Measurements from ENCODE around the gene MARCHF9.

MARCHF9 gene

DNA sequence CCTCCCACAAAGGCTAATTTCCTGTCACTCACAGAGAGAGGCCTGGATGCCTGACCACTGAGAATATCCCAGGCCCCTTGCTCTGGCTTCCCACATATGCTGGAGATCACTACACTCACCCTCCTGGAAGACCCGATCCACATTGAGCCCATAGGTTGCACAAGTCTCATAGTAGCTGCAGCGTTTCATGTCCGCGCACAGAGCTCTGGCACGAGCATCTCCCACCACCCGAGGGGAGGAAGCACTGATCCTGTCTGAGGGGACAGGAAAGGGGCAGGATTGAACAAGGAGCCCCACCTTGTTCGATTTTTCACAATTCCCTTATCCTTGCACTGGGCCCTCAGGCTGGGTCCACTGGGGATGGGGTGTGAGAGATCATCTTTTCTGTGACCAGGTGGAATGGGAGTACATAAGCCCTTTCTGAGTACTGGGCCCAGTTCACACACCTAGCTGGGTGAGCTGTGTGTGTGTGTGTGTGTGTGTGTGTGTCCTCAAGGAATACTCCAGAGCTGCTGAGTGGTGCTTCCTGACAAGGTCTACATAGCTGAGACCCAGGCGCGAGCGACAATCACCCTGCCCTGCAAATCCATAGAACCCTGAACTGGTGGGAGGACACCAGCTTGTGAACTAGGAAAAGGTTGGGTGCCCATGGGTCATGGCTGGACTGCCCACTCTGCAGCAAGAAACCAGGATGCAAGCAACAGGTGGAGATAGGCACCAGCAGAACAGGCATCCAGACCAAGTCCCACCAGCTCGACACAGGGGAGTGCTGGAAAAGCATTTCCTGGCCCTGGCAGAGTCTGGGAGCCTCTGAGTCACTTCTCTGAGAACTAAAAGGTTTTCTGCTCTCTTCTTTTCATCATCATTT lies 21.9 kb upstream of the MARCHF9 start:
- Histone ChIP-seq H3K27ac (ENCODE audit: low read depth, low read length) (no peak overlapping the region), H3K9me3 (ENCODE audit: insufficient read depth, low read length) (no peaks in the 10 kb centered on the region), H3K4me2 (ENCODE audit: low read depth, low read length, poor library complexity, severe bottlenecking) (no peak overlapping the region), H3K36me3 (ENCODE audit: low read length) (peaks cover 3% of the 10 kb centered on the region; the same call in 1 of the 2 replicates), H3K79me2 (ENCODE audit: insufficient read depth, low read length) (no peaks in the 10 kb centered on the region), H3F3A (ENCODE audit: insufficient read depth) (no peaks in the 10 kb centered on the region), H3K4me3 (ENCODE audit: insufficient read depth, low read length, poor library complexity, severe bottlenecking) (no peak overlapping the region), H3K9me2 (replicated peaks; ENCODE audit: insufficient read depth, low read length) (no peaks in the 10 kb centered on the region), H2AFZ (ENCODE audit: low read depth, low read length, severe bottlenecking) (no peak overlapping the region), H4K20me1 (ENCODE audit: low read depth, low read length) (no peaks in the 10 kb centered on the region), H3K9ac (ENCODE audit: low read length) (no peak overlapping the region), H3K27me3 (ENCODE audit: low read length) (no peaks in the 10 kb centered on the region)
- TF ChIP-seq, protein P1, sequence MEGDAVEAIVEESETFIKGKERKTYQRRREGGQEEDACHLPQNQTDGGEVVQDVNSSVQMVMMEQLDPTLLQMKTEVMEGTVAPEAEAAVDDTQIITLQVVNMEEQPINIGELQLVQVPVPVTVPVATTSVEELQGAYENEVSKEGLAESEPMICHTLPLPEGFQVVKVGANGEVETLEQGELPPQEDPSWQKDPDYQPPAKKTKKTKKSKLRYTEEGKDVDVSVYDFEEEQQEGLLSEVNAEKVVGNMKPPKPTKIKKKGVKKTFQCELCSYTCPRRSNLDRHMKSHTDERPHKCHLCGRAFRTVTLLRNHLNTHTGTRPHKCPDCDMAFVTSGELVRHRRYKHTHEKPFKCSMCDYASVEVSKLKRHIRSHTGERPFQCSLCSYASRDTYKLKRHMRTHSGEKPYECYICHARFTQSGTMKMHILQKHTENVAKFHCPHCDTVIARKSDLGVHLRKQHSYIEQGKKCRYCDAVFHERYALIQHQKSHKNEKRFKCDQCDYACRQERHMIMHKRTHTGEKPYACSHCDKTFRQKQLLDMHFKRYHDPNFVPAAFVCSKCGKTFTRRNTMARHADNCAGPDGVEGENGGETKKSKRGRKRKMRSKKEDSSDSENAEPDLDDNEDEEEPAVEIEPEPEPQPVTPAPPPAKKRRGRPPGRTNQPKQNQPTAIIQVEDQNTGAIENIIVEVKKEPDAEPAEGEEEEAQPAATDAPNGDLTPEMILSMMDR (IDR thresholded peaks at IDR 0.05; ENCODE audit: insufficient read depth, low read length, poor library complexity, severe bottlenecking): no peak
- TF ChIP-seq EZH2phosphoT487 (conservative IDR thresholded peaks at IDR 0.05; ENCODE audit: low read length): no peak

- no peaks in the 10 kb centered on the region for H4K20me1 ChIP-seq (ENCODE audit: low read depth, low read length)
- H3K79me2 ChIP-seq (ENCODE audit: insufficient read depth, low read length): peaks cover under 1% of the 10 kb centered on the region; the same call in 1 of the 2 replicates
- H3F3A ChIP-seq (ENCODE audit: insufficient read depth): no peaks in the 10 kb centered on the region
- no peak overlapping the region for H3K4me2 ChIP-seq (ENCODE audit: low read depth, low read length, poor library complexity, severe bottlenecking)
- no peak for TF ChIP-seq EZH2phosphoT487 (conservative IDR thresholded peaks at IDR 0.05; ENCODE audit: low read length)
- TF ChIP-seq, protein P1 (IDR thresholded peaks at IDR 0.05; ENCODE audit: insufficient read depth, low read length, poor library complexity, severe bottlenecking): no peak
- H3K27me3 ChIP-seq (ENCODE audit: low read length): no peaks in the 10 kb centered on the region
- peaks cover 3% of the 10 kb centered on the region; the same call in 1 of the 2 replicates for H3K36me3 ChIP-seq (ENCODE audit: low read length)
- no peak overlapping the region for H3K27ac ChIP-seq (ENCODE audit: low read depth, low read length)
- no peaks in the 10 kb centered on the region for H3K9me3 ChIP-seq (ENCODE audit: insufficient read depth, low read length)
- H3K9me2 ChIP-seq (replicated peaks; ENCODE audit: insufficient read depth, low read length): no peaks in the 10 kb centered on the region
- H2AFZ ChIP-seq (ENCODE audit: low read depth, low read length, severe bottlenecking): no peak overlapping the region
- H3K9ac ChIP-seq (ENCODE audit: low read length): no peak overlapping the region
- H3K4me3 ChIP-seq (ENCODE audit: insufficient read depth, low read length, poor library complexity, severe bottlenecking): no peak overlapping the region
Measured at GRCh38 chr12:57733928-57734327, 21.0 kb upstream of the MARCHF9 start.

GRCh38 chr12:57734591-57734990 lies 20.3 kb upstream of the MARCHF9 start:
- H3K27me3 ChIP-seq (ENCODE audit: low read length): no peaks in the 10 kb centered on the region
- no peak overlapping the region for H3K4me2 ChIP-seq (ENCODE audit: low read depth, low read length, poor library complexity, severe bottlenecking)
- peaks cover 3% of the 10 kb centered on the region; the same call in 1 of the 2 replicates for H3K36me3 ChIP-seq (ENCODE audit: low read length)
- TF ChIP-seq, protein P1 (IDR thresholded peaks at IDR 0.05; ENCODE audit: insufficient read depth, low read length, poor library complexity, severe bottlenecking): no peak
- TF ChIP-seq EZH2phosphoT487 (conservative IDR thresholded peaks at IDR 0.05; ENCODE audit: low read length): no peak
- no peak overlapping the region for H3K27ac ChIP-seq (ENCODE audit: low read depth, low read length)
- H3K79me2 ChIP-seq (ENCODE audit: insufficient read depth, low read length): peaks cover 7% of the 10 kb centered on the region
- no peaks in the 10 kb centered on the region for H4K20me1 ChIP-seq (ENCODE audit: low read depth, low read length)
- H2AFZ ChIP-seq (ENCODE audit: low read depth, low read length, severe bottlenecking): no peak overlapping the region
- no peak overlapping the region for H3K9ac ChIP-seq (ENCODE audit: low read length)
- H3K9me3 ChIP-seq (ENCODE audit: insufficient read depth, low read length): no peaks in the 10 kb centered on the region
- H3K9me2 ChIP-seq (replicated peaks; ENCODE audit: insufficient read depth, low read length): no peaks in the 10 kb centered on the region
- no peaks in the 10 kb centered on the region for H3F3A ChIP-seq (ENCODE audit: insufficient read depth)
- no peak overlapping the region for H3K4me3 ChIP-seq (ENCODE audit: insufficient read depth, low read length, poor library complexity, severe bottlenecking)
